NB4 (cell line): ENCODE data around the gene TMC4.

Source experiments
- POLR2A ChIP-seq: IDR thresholded peaks from 2 replicates; pipeline ENCODE4 v1.6.1; 2011; ENCODE audit warnings: mild to moderate bottlenecking; ENCODE audit not compliant: insufficient read length; ENCODE audit errors: extremely low read depth
- TF ChIP-seq, protein P1 (sequence below): IDR thresholded peaks from one replicate; pipeline ENCODE4 v1.5.1; 2012; ENCODE audit warnings: low read depth, low read length

DNA sequence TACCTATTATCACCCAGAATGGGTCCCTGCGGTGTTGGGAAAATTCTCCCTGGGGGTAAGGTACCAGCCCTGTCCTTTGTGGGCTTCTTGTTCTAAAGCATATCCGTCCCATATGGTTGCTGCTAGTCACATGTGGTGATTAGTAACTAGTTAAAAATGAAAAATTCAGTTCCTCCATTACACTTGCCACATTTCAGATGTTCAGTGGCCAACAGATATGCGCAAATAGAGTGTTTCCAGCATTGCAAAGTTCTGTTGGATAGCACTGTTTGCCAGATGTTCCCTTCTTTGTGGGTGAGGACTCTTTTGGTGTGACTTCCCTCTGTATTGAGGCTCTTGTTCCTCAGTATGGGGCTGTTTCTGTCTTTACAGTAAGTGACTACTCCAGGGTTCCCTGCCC is 31.6 kb downstream of the TMC4 start:
- TF ChIP-seq, protein P1, sequence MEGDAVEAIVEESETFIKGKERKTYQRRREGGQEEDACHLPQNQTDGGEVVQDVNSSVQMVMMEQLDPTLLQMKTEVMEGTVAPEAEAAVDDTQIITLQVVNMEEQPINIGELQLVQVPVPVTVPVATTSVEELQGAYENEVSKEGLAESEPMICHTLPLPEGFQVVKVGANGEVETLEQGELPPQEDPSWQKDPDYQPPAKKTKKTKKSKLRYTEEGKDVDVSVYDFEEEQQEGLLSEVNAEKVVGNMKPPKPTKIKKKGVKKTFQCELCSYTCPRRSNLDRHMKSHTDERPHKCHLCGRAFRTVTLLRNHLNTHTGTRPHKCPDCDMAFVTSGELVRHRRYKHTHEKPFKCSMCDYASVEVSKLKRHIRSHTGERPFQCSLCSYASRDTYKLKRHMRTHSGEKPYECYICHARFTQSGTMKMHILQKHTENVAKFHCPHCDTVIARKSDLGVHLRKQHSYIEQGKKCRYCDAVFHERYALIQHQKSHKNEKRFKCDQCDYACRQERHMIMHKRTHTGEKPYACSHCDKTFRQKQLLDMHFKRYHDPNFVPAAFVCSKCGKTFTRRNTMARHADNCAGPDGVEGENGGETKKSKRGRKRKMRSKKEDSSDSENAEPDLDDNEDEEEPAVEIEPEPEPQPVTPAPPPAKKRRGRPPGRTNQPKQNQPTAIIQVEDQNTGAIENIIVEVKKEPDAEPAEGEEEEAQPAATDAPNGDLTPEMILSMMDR: no peak
- no peak for TF ChIP-seq POLR2A
